Kidney (tissue), 14 donors: Measurements from ENCODE around the gene DLX3. TPM values are rescaled to one million over a fixed set of nuclear protein-coding genes. Genes with fewer than 3 reads are reported as not detected.

Experiments used
- DNase-seq, 5 donors: peaks; one replicate each; pipeline ENCODE4 v3.0.0-alpha.2; 2013 to 2020
- FAIRE-seq: peaks from 2 replicates; lab custom pipeline; 2012; peaks lifted over from hg19 to GRCh38; lab: Jason Lieb, UNC
- H3K27ac ChIP-seq, 2 donors: one replicate each; pipeline ENCODE4 v1.7.0; 2013; ENCODE audit warnings: low read depth in 2 of 2, low read length in 2 of 2, inconsistent platforms in 1 of 2
- H3K27me3 ChIP-seq: one replicate; pipeline ENCODE4 v1.7.1; 2013; ENCODE audit warnings: low read length, inconsistent platforms; ENCODE audit not compliant: control insufficient read depth, insufficient read depth
- H3K36me3 ChIP-seq, 3 donors: one replicate each; pipeline versions ENCODE4 v1.7.0 to v1.7.1; 2013; ENCODE audit warnings: low read length in 3 of 3, control low read depth in 1 of 3, inconsistent platforms in 1 of 3; ENCODE audit not compliant: insufficient read depth in 3 of 3, control insufficient read depth in 2 of 3
- H3K4me1 ChIP-seq, 3 donors: one replicate each; pipeline versions ENCODE4 v1.7.0 to v1.7.1; 2013; ENCODE audit warnings: low read length in 3 of 3, inconsistent platforms in 1 of 3, low read depth in 1 of 3; ENCODE audit not compliant: control insufficient read depth in 2 of 3, insufficient read depth in 2 of 3
- H3K4me3 ChIP-seq, 3 donors: one replicate each; pipeline versions ENCODE4 v1.7.0 to v1.8.1; 2013; ENCODE audit warnings: low read length in 3 of 3, control low read depth in 1 of 3, inconsistent platforms in 1 of 3
- H3K9ac ChIP-seq, 3 donors: one replicate each; pipeline versions ENCODE4 v1.7.0 to v1.7.1; 2013; ENCODE audit warnings: low read length in 3 of 3, control low read depth in 1 of 3, inconsistent platforms in 1 of 3
- H3K9me3 ChIP-seq, 3 donors: one replicate each; pipeline versions ENCODE4 v1.7.0 to v1.7.1; 2013; ENCODE audit warnings: low read length in 3 of 3, control low read depth in 1 of 3, inconsistent platforms in 1 of 3; ENCODE audit not compliant: control insufficient read depth in 2 of 3, insufficient read depth in 1 of 3
- CTCF ChIP-seq: IDR thresholded peaks from 3 replicates; pipeline ENCODE4 v1.5.1; 2012; ENCODE audit warnings: mild to moderate bottlenecking, moderate library complexity, borderline replicate concordance; ENCODE audit not compliant: insufficient read depth; ENCODE audit errors: extremely low read depth
- intact Hi-C: fragments of 100-400 bp; cut with DNase I; formaldehyde crosslinking; loops from one replicate; pipeline ENCODE4 v1.11.1; 2022
- polyA plus RNA-seq: library from polyadenylated mRNA; stranded (reverse); fragments of 350-450 nt; fragmentation: Illumina TruSeq; extraction: RNeasy Lipid Tissue Mini Kit (QIAGEN cat#74804); gene quantifications from one replicate; pipeline ENCODE4 v1.2.3, GENCODE V29; 2014; ENCODE audit warnings: low read depth, low replicate concordance; ENCODE audit not compliant: insufficient read depth
- total RNA-seq: library from RNA; stranded (reverse); fragmentation: NEBNext Ultra II Directional; extraction: Animal tissue kit (Norgen Biotek cat#: 25700); gene quantifications from one replicate; pipeline ENCODE4 v1.2.1, GENCODE V29; 2021
- donor health status: control.
- donor health status: control.
- donor health status: control.
- donor health status: control.
- donor health status: control.
- donor health status: DM: yes; HTN: yes; CAD: no.
- donor health status: Normal renal cell carcinoma (clear cell type).

The DLX3 gene
- total and polyA plus RNA-seq, 2 donors from 2014 or later: 0.41 to 0.47 TPM

GRCh38 chr17:50003911-50004310 is 8.9 kb upstream of the DLX3 start:
- no peak for FAIRE-seq
- no peak for TF ChIP-seq CTCF

GRCh38 chr17:49998836-49999511 is 4.0 kb upstream of the DLX3 start:
- Histone ChIP-seq H3K9ac (no peak overlapping the region), H3K9me3 (no peaks in the 10 kb centered on the region), H3K4me3 (no peak overlapping the region), H3K36me3 (no peaks in the 10 kb centered on the region), H3K4me1 (peaks cover 0 to 14% (median 11%) of the 10 kb centered on the region in 3 donors), H3K27ac (no peak overlapping the region), H3K27me3 (peaks cover 24% of the 10 kb centered on the region)
- DNase-seq: no peak
- no peak for FAIRE-seq
- intact Hi-C loops: loop anchor here (5.0 to 10.0 kb wide), 2 partner anchors 137 to 434 kb away; no protein-coding TSS in a partner anchor
- TF ChIP-seq CTCF: no peak

More at GRCh38 chr17:50003911-50004310, 8.9 kb upstream of the DLX3 start:
- intact Hi-C loops: no loop called here
- DNase-seq: peak in 1 of 5 donors; percentile 17
- no peak overlapping the region for H3K9ac ChIP-seq
- H3K9me3 ChIP-seq: no peaks in the 10 kb centered on the region
- no peaks in the 10 kb centered on the region for H3K4me1 ChIP-seq
- H3K27ac ChIP-seq: no peak overlapping the region
- H3K36me3 ChIP-seq: no peaks in the 10 kb centered on the region
- H3K27me3 ChIP-seq: no peaks in the 10 kb centered on the region
- H3K4me3 ChIP-seq: no peak overlapping the region

- peak; percentile 86 to 97 (median 94) for DNase-seq
- FAIRE-seq: no peak
Observed at GRCh38 chr17:49997773-49998703, 3.0 kb upstream of the DLX3 start.

More at GRCh38 chr17:49997773-49998703, 3.0 kb upstream of the DLX3 start:
- no peak overlapping the region for H3K27ac ChIP-seq
- H3K9me3 ChIP-seq: no peaks in the 10 kb centered on the region
- peak; percentile 94 for TF ChIP-seq CTCF
- peaks cover 26% of the 10 kb centered on the region for H3K27me3 ChIP-seq
- H3K36me3 ChIP-seq: no peaks in the 10 kb centered on the region
- H3K9ac ChIP-seq: no peak overlapping the region
- intact Hi-C loops: loop anchor here (5.0 to 10.0 kb wide), 2 partner anchors 136 to 433 kb away; no protein-coding TSS in a partner anchor
- H3K4me1 ChIP-seq: peaks cover 0 to 16% (median 11%) of the 10 kb centered on the region in 3 donors
- H3K4me3 ChIP-seq: no peak overlapping the region
